ENCODE data around the gene LDLRAD3. TPM values are rescaled to one million over a fixed set of nuclear protein-coding genes. Genes with fewer than 3 reads are reported as not detected.

LDLRAD3 gene
- total RNA-seq, 1 experiment from 2014 or later: 12.1 TPM

DNA sequence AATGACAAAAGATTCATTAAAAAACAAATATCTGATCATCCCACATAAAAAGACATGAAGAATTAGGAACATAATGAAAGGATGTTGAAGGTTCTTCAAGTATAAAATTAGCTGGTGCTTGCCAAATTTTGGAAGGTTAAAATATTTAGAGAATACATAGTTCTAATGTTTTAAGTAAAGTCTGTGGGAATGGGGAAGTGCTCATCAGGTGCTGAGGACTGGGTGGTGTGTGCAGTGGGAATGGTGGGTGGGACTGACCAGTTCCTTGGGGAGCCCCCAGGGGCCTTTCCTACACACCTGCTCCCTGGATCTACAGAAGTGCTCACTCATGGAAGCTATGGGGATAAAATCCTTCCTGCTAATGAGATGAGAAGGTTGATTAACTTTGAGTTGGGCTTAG, 11.8 kb downstream of the LDLRAD3 start:
- no peak overlapping the region for H3K23ac ChIP-seq (ENCODE audit: insufficient read length, low read depth, low read length)
- no peaks in the 10 kb centered on the region for H3K9me3 ChIP-seq (ENCODE audit: control insufficient read depth, low read depth, low read length)
- no peaks in the 10 kb centered on the region for H4K20me1 ChIP-seq (ENCODE audit: control insufficient read depth, insufficient read depth, insufficient read length)
- H3K9ac ChIP-seq (ENCODE audit: extremely low read depth, insufficient read length, low read length): no peak overlapping the region
- H3K27me3 ChIP-seq (ENCODE audit: insufficient read depth, low read length): no peaks in the 10 kb centered on the region
- H3K4me2 ChIP-seq (ENCODE audit: insufficient read depth, insufficient read length, low read length): no peak overlapping the region
- H3K56ac ChIP-seq (ENCODE audit: insufficient read length, low read depth, low read length): no peak overlapping the region
- H3K27me3 Mint-ChIP-seq (ENCODE audit: low read depth): no peaks in the 10 kb centered on the region
- peak overlapping the region in 1 of 3 experiments; percentile 65; a peak in 1 of 7 replicates for H3K27ac Mint-ChIP-seq
- H3K23me2 ChIP-seq (ENCODE audit: insufficient read length, low read depth, low read length, poor library complexity, severe bottlenecking): no peaks in the 10 kb centered on the region
- no peak overlapping the region for H3K14ac ChIP-seq (ENCODE audit: insufficient read depth, low read length)
- peaks cover 2 to 19% of the 10 kb centered on the region in 2 experiments for H3K4me1 Mint-ChIP-seq
- H2BK120ac ChIP-seq (ENCODE audit: low read depth, low read length, poor library complexity, severe bottlenecking): no peak overlapping the region
- H3K4me3 Mint-ChIP-seq: no peak overlapping the region
- no peak overlapping the region for H4K91ac ChIP-seq (ENCODE audit: insufficient read length, low read depth, low read length)
- H2BK5ac ChIP-seq (ENCODE audit: insufficient read length, low read length): no peak overlapping the region
- no peaks in the 10 kb centered on the region for H3K9me3 Mint-ChIP-seq
- no peak overlapping the region for H2AFZ ChIP-seq (ENCODE audit: low read length)
- H3K79me1 ChIP-seq (ENCODE audit: insufficient read depth, low read depth, low read length, poor library complexity, severe bottlenecking): peaks cover 3% of the 10 kb centered on the region
- TF ChIP-seq, protein P1, sequence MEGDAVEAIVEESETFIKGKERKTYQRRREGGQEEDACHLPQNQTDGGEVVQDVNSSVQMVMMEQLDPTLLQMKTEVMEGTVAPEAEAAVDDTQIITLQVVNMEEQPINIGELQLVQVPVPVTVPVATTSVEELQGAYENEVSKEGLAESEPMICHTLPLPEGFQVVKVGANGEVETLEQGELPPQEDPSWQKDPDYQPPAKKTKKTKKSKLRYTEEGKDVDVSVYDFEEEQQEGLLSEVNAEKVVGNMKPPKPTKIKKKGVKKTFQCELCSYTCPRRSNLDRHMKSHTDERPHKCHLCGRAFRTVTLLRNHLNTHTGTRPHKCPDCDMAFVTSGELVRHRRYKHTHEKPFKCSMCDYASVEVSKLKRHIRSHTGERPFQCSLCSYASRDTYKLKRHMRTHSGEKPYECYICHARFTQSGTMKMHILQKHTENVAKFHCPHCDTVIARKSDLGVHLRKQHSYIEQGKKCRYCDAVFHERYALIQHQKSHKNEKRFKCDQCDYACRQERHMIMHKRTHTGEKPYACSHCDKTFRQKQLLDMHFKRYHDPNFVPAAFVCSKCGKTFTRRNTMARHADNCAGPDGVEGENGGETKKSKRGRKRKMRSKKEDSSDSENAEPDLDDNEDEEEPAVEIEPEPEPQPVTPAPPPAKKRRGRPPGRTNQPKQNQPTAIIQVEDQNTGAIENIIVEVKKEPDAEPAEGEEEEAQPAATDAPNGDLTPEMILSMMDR (conservative IDR thresholded peaks at IDR 0.05): no peak
- no peaks in the 10 kb centered on the region for H3K4me1 ChIP-seq (ENCODE audit: insufficient read depth, low read length)
- H2BK15ac ChIP-seq (ENCODE audit: low read depth, low read length): no peak overlapping the region
- no peak overlapping the region for H2BK20ac ChIP-seq (ENCODE audit: low read depth, low read length, poor library complexity, severe bottlenecking)
- H3K27ac ChIP-seq (ENCODE audit: insufficient read length, low read depth, low read length): no peak overlapping the region
- no peak overlapping the region for H3K18ac ChIP-seq (ENCODE audit: insufficient read length, low read depth, low read length)
- peaks cover 8% of the 10 kb centered on the region; the same call in 1 of the 2 replicates for H3K79me2 ChIP-seq (ENCODE audit: insufficient read depth, low read length)
- H3T11ph ChIP-seq (ENCODE audit: low read length): no peak overlapping the region
- H2BK12ac ChIP-seq (ENCODE audit: insufficient read length, low read depth, low read length): no peak overlapping the region
- 0 out of 7 replicates have a peak, but pooled peaks cover 0 to 2% (median 0%) of the 10 kb centered on the region in 3 experiments for H3K36me3 Mint-ChIP-seq (ENCODE audit: insufficient read depth in 1 of 3, low read depth in 3 of 3)
- H4K5ac ChIP-seq (ENCODE audit: insufficient read length, low read depth, low read length): no peak overlapping the region
- DNase-seq: no peak
- H2AK5ac ChIP-seq (ENCODE audit: insufficient read length, low read length): no peak overlapping the region
- no peak overlapping the region for H3K4ac ChIP-seq (ENCODE audit: low read depth, low read length)
- no peak overlapping the region for H4K8ac ChIP-seq (replicated peaks; ENCODE audit: insufficient read length, low read depth, low read length)
